UCSD-AML1 (cell line): ENCODE measurements around the gene HOXD4.

Experiments
- DNase-seq: peaks from one replicate; lab custom pipeline; 2025; ENCODE audit not compliant: unreplicated experiment; lab: John Stamatoyannopoulos, UW

The HOXD4 gene

GRCh38 chr2:176139661-176140512, 11.5 kb upstream of the HOXD4 start:
- no peak for DNase-seq

DNA sequence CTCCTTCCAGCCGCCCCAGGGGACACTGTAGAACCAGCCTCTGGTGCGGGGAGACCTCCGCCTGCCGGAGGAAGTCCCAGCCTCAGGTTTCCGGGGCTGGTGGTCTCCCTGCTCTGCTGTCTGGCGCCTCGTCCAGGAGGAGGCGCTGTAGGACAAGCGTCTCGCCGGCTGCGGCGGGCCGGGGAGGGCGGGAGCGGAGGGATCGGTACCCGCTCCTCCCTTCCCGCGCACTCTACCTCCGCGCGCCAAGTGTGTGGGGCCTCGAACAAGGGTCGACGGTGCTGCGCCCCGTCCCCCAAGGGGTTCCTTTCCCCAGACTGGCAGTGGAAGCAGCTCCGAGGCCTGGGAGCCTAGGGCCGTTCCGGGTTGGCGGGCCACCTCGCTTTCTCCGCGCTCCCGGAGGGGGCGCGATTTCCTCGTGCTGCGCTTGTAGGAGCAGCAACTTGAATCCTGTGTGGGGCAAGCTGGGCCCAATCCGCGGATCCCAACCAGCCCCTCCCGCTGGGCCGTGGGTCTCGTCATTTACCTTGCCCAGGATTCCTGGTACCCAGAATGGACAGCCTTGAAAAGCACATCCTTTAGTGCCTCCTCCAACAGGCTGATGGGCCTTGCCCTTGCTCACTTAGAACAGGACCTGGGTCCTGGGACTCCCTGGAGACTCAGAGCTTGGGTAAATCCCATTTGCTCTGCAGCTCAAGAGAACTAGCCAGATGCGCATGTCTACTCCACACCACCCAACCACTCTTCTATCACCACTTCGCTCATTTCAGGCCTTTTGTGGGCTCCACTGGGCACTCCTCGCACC, 10.6 kb upstream of the HOXD4 start:
- DNase-seq: peak; percentile 87

GRCh38 chr2:176142281-176142680, 9.1 kb upstream of the HOXD4 start:
- DNase-seq: no peak

DNA sequence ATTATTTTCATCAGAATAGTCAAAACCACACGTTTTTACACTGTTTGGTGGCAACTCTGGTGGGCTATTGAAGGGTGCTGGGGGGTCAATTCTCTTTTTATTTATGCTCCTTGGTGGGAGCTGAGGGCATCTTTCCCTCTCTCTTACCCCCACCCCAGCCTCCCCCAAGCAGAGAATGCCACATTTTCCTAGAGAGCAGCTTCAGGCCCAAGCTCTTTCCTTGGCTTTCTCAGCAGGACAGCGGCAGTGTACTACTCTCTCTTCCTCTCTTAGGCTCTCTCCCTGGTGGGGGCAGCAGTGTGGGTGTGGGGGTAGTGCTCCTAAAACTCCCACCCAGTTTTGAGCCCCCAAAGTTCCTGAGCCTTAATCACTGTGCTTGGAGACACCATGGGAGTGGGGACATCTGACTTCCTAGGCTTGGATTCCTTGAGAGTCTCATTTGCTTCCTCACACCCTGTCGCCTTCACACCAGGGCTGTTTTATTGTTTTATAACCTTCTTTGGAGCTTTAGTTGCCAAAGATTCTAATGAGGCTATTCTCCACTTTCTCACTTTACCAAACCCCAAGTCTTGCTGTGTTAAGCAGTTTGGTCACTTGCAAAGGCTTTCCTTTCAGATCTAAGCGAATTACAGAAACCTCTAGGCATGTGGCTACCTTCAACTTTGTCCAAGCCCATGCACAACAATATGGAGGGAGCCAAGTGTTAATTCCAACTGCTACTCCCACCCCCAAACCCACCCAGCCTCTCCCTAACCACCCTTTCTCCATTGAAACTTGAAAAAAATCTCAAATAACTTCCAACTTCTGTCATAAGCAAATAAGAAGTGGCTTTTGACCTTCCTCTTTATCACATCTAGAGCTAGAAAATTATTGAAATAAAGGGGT, 6.0 kb upstream of the HOXD4 start:
- no peak for DNase-seq

DNA sequence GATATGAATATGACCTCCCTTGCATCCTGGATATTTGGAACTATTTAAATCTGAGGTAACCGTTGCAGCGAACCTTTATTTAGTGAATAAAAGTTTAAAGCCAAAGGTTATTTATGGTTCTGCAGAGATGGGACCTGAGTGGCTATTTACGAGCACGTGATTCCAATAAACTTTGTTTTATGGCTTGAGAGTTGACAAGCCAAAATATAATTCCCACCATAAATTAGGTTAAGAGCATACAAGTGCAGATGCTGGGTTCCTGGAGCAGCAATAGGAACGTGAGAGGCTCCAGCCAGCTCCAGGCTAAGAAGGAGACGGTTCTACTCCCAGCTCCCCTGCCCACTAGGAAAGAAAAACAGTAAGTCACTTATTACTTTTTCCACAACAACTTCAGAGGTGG, 5.2 kb upstream of the HOXD4 start:
- no peak for DNase-seq

DNA sequence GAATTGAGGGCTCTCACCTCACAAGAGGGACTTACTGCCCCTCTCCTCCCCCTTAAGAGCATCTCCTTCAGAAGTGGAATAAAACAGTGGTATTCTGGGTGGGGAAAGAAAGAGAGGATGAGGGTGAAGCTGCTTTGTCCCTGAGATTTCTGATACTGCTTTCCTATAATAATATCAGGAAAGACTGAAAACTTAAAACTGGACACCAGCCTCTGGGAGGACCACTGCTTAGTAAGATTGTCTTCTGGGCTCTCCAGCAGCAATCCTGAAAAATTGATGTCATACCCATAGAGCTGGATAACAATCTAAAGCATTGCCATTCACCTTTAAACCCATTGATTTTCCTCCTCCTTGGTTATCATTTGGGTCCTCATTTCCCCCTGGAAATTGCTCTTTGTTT, 4.7 kb upstream of the HOXD4 start:
- DNase-seq: no peak

DNA sequence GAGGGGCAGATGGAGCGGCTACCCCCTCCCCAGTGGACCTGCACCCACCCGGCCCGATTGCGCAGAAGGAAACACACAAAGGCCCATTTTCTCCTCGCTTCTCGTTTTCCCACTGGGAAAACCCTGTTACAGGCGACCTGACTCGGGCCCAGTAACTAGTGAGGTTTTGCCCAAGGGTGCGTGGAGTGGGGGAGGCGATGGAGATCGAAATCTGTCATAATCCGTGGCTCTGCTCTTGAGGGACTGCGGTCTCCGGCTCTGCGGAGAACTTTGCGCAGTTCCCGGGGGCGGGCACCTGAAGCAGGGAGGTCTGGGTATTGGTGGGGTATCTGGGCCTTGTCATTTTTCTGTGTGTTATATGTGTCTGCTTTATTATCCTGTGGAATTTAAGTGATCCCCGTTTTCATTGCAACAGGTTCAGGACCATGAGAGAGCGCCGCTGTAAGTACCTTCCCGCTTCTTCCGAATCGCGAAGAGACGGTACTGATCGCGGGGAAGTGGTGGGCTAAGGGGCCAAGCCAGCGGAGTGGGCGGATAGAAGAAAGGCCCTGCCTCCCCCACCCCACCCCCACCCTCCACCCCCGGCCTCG, 4.0 kb upstream of the HOXD4 start:
- no peak for DNase-seq

DNA sequence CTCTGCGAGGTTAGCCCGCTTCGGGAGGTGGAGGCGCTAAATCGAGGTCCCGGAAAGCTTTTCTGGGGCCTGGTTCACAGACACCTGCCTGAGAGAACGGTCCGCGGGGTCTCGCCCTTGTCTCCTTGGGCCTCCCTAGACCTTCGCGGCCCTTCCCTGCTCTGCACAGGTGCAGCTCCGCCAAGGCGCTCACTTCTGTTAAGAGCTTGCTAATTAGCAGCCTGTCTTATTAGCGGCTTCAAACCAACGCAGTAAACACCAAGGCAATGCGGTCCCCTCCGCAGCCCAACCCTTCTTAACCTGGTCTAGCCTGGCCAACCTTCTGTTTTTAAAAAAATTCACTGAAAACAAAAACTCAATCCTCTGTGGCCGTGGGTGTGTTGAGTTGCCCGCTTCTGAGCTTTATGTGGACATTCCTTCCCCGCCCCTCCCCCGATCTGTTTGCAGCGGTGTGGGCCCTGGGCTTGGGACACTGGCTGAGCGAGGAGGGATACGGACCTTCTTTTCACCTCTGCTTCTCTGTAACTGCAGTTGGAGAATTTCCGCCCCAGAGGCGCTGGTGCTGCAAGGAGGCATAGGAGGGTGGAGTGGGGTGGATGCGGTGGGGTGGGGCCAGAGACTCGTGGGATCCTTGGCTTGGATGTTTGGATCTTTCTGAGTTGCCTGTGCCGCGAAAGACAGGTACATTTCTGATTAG, 3.4 kb upstream of the HOXD4 start:
- DNase-seq: no peak

DNA sequence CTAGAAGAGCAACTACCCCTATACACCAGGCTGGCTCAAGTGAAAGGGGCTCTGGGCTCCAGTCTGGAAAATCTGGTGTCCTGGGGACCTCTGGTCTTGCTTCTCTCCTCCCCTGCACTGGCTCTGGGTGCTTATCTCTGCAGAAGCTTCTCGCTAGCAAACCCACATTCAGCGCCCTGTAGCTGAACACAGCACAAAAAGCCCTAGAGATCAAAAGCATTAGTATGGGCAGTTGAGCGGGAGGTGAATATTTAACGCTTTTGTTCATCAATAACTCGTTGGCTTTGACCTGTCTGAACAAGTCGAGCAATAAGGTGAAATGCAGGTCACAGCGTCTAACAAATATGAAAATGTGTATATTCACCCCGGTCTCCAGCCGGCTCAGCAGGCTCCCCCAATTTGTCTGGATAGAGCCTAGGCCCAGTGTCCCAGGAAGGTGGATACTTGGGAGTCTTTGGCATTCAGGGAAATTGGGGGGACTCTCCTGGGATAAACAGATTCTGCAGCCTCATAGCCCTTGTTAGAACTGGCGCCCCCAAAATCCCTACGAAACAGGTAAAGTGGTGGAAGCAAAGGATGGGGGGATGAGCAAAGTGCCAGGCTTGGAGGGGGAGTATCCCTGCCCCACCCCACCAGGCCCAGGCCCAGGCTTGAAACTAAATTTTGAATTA, 2.5 kb upstream of the HOXD4 start:
- DNase-seq: no peak

DNA sequence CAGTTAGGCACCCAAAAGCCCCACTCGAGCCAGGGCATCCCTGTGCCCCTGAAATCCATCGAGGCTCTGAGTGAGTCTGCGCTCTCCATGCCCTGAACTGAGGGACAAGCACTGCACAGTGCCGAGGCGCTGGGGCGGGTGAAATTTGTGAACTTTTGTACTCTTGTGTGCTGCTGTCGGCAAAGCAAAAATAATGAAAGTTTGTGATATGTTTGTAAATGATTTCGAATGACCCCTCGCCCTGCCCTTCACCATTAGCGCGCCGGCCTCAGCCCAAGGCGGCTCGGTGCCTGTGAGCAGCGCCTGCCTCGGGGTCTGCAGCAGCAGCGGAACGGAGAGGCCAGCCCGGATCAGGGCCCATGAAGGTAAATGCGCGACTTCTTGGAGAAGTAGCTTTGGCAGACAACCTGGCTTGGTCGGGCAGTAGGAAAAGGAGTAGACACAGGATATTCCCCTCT, 1.8 kb upstream of the HOXD4 start:
- no peak for DNase-seq

GRCh38 chr2:176149939-176150583, 1.3 kb upstream of the HOXD4 start:
- no peak for DNase-seq

DNA sequence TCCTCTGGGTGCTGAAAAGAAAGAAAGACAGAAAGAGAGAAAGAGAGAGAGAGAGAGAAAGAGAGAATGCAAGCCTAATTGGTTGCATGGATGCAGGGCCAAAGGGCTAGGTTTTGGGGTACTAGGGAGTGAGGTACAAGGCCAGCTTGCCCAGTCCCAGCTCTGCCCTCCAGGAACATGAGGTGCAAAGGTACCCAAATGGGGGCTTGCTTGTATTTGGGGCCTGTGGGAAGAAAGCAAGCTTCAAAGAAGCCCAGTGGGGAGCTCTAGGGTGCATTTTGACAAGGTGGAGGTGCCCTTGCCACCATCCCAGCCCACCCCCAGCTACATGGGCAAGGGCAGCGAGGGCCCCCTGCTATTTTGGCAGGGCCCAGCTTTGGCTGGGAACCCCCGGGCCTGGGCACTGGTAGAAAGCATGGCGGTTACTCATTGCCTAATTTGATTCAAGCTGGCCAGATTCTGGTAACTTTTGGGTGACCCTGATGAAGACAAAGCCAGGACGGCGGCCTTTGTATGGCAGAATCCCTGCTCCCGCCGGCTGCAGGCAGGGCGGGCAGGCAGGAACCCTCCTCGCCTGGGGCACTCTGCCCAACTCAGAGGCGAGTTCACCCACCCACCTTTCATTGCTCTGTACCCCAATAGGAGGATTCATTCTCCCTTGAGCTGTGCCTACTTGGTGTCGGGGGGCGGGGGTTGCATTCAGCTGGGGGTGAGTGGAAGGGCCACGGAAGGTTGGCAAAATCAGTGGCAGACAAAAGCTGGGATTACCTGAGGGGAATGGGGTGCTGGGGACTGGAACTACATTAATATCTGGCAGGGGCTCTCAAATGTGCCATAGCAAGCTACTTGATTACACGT, 537 bp upstream of the HOXD4 start:
- no peak for DNase-seq

- no peak for DNase-seq
These were observed 1.2 kb downstream of the HOXD4 start for GRCh38 chr2:176152350-176153181.

DNA sequence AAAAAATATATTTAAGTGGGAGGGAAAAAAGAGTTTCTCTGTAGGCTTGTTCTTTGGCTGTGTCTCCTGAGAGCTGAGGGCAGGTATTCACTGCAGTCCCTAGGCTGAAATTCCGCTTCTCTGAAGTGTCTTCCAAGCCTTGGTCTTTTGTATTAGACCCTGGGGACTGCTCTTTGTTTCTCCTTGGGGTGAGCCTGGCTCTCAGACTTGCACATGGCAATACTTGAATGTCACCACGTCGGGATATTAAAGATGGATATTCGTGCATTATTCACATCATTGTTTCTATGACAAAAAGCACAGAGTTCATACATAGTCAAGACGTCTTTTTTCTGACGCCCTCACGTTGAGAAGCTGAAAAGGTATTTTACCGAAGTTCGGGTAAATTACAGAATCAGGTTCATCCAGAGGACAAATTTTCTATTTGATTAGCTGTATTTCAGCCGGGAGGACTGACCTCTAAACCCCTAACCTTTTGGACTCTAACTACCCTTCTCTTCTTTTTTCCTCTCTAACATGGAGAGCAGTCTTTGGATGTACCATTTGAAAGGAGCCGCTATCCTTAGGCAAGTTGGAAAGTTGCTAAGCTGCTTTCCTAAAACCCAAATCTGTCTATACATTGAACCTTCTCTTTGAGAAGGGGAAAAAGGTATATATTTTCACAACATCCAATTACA, 3.4 kb downstream of the HOXD4 start:
- DNase-seq: no peak

DNA sequence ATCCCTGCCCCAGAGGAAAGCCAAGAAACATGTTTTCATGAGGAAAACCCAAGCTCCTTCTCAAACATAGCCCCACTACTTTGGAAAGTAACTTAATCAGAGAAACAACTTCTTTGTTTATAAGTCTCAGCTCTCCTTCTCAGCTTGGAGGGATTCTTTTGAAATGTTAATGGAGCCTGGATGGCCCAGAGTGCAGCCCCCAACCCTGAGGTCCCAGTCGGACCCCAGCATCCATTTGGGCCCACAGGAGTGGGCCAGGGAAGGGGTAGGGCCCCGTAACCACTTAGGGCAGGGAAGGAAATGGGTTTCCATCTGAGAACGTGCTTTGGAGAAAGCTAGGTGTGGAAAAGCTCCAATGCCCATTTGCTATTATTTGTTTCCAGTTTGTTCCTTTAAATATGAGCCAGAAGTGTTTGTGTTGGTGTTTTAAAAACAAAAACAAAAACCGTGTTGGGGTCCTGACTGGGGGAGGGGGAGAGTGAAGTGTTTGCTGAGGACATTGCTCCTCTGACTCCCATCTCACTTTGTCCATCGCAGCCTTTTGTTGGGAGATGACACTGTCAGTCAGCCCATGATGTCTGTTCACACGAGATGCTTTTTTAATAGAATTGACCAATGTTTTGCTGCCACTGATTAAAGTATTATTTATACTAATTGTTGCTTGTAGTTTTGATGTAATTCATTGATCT, 4.2 kb downstream of the HOXD4 start:
- DNase-seq: no peak

GRCh38 chr2:176156301-176156806, 5.0 kb downstream of the HOXD4 start:
- no peak for DNase-seq
